Measurements from ENCODE around the gene UST. TPM values are rescaled to one million over a fixed set of nuclear protein-coding genes. Genes with fewer than 3 reads are reported as not detected.

The UST gene
- total RNA-seq, 2 experiments from 2014 or later, result 1.4 to 4.1 TPM

DNA sequence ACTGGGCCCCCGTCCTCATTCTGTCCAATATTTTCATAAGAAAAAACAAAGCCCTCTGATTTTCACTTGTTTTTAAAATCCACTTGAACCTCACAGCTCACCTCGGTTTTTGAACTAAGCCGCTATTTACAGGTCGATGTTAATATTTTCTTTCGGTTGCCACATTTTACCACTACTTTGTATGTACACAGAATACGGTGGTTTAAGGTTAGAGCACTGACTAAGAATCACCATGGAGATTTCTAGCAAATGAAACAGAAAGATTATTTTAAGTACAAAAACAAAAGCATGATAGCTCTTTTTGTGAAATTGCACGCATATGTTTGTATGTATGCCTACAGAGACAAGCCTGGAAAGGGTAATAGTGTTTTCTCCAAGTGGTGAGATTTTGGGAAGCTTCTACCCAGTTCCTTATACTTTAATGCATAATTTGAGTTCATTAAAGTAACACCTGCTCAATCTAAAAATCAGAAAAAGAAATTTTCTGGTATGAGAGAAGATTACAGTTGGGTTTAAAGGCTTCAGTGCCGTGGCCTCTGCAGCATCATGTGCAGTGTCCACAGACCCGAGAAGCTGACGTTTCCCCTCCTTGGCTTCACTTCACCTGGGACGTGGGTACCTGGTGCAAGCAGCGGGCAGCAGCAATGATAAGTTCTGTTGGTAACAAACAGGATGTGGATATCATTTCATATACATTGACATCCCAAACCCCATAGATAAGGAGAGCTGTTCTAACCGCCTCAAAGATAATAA is 144.0 kb downstream of the UST start:
- Histone ChIP-seq H3K36me3 (ENCODE audit: insufficient read depth, low read length) (no peaks in the 10 kb centered on the region), H3K4me3 (ENCODE audit: low read depth, low read length, poor library complexity, severe bottlenecking) (no peak overlapping the region)
- DNase-seq (ENCODE audit: low spot score), result no peak

GRCh38 chr6:148891405-148891783 is 144.6 kb downstream of the UST start:
- Histone ChIP-seq H3K36me3 (ENCODE audit: insufficient read depth, low read length) (no peaks in the 10 kb centered on the region), H3K27ac (ENCODE audit: low read depth, low read length, poor library complexity, severe bottlenecking) (no peak overlapping the region), H3K9me3 (ENCODE audit: low read length) (no peaks in the 10 kb centered on the region), H3K4me1 (ENCODE audit: insufficient read depth, low read length, poor library complexity, severe bottlenecking) (no peaks in the 10 kb centered on the region), H3K9me2 (ENCODE audit: insufficient read depth, low read length) (no peaks in the 10 kb centered on the region), H3K79me2 (ENCODE audit: insufficient read depth, low read depth, low read length) (no peaks in the 10 kb centered on the region), H2AFZ (ENCODE audit: low read length) (no peak overlapping the region), H3K4me3 (ENCODE audit: low read depth, low read length, poor library complexity, severe bottlenecking) (no peak overlapping the region), H3K4me2 (ENCODE audit: low read length) (no peak overlapping the region), H4K20me1 (ENCODE audit: insufficient read depth, low read length) (no peaks in the 10 kb centered on the region)
- ChIA-PET POLR2A (no interaction called here), CTCF (ENCODE audit: unreplicated experiment) (interaction anchor here (0.7 kb wide), 1 partner anchor 322 kb away, joined by 4 read pairs; no protein-coding TSS in a partner anchor)
- BruUV-seq (replicated peaks), result no TSS peak
- TF ChIP-seq EZH2phosphoT487 (IDR thresholded peaks at IDR 0.05; ENCODE audit: borderline replicate concordance, low read depth, low read length) (no peak), CTCF (conservative IDR thresholded peaks at IDR 0.05; ENCODE audit: low read length) (no peak)
- DNase-seq (ENCODE audit: low spot score), result no peak
- intact Hi-C loops (cut with micrococcal nuclease; ENCODE audit: unreplicated experiment), result no loop called here

More for the DNA sequence above, 144.0 kb downstream of the UST start:
- BruUV-seq (replicated peaks), result no TSS peak
- no peak overlapping the region for H2AFZ ChIP-seq (ENCODE audit: low read length)
- no peaks in the 10 kb centered on the region for H3K9me3 ChIP-seq (ENCODE audit: low read length)
- H4K20me1 ChIP-seq (ENCODE audit: insufficient read depth, low read length), result no peaks in the 10 kb centered on the region
- no peak overlapping the region for H3K4me2 ChIP-seq (ENCODE audit: low read length)
- ChIA-PET POLR2A (no interaction called here), CTCF (ENCODE audit: unreplicated experiment) (interaction anchor here (0.7 kb wide), 1 partner anchor 321 kb away, joined by 4 read pairs; no protein-coding TSS in a partner anchor)
- no peaks in the 10 kb centered on the region for H3K4me1 ChIP-seq (ENCODE audit: insufficient read depth, low read length, poor library complexity, severe bottlenecking)
- intact Hi-C loops (cut with micrococcal nuclease; ENCODE audit: unreplicated experiment), result no loop called here
- no peak overlapping the region for H3K27ac ChIP-seq (ENCODE audit: low read depth, low read length, poor library complexity, severe bottlenecking)
- H3K79me2 ChIP-seq (ENCODE audit: insufficient read depth, low read depth, low read length), result no peaks in the 10 kb centered on the region
- no peaks in the 10 kb centered on the region for H3K9me2 ChIP-seq (ENCODE audit: insufficient read depth, low read length)
- no peak for TF ChIP-seq CTCF (conservative IDR thresholded peaks at IDR 0.05; ENCODE audit: low read length)
- no peak for TF ChIP-seq EZH2phosphoT487 (IDR thresholded peaks at IDR 0.05; ENCODE audit: borderline replicate concordance, low read depth, low read length)

- Histone ChIP-seq H3K36me3 (ENCODE audit: insufficient read depth, low read length) (no peaks in the 10 kb centered on the region), H3K9me2 (ENCODE audit: insufficient read depth, low read length) (no peaks in the 10 kb centered on the region), H3K4me2 (ENCODE audit: low read length) (no peak overlapping the region), H4K20me1 (ENCODE audit: insufficient read depth, low read length) (no peaks in the 10 kb centered on the region), H3K4me3 (ENCODE audit: low read depth, low read length, poor library complexity, severe bottlenecking) (no peak overlapping the region), H2AFZ (ENCODE audit: low read length) (no peak overlapping the region), H3K27ac (ENCODE audit: low read depth, low read length, poor library complexity, severe bottlenecking) (no peak overlapping the region), H3K9me3 (ENCODE audit: low read length) (no peaks in the 10 kb centered on the region), H3K79me2 (ENCODE audit: insufficient read depth, low read depth, low read length) (no peaks in the 10 kb centered on the region), H3K4me1 (ENCODE audit: insufficient read depth, low read length, poor library complexity, severe bottlenecking) (no peaks in the 10 kb centered on the region)
- ChIA-PET CTCF (ENCODE audit: unreplicated experiment) (no interaction called here), POLR2A (interaction anchor here (0.7 to 1.4 kb wide), 2 partner anchors 52 to 155 kb away, joined by 3 read pairs; no protein-coding TSS in a partner anchor)
- intact Hi-C loops (cut with micrococcal nuclease; ENCODE audit: unreplicated experiment), result no loop called here
- DNase-seq (ENCODE audit: low spot score), result no peak
- TF ChIP-seq CTCF (conservative IDR thresholded peaks at IDR 0.05; ENCODE audit: low read length) (no peak), EZH2phosphoT487 (IDR thresholded peaks at IDR 0.05; ENCODE audit: borderline replicate concordance, low read depth, low read length) (no peak)
- no TSS peak for BruUV-seq (replicated peaks)
Measured at GRCh38 chr6:148892247-148892646, 145.4 kb downstream of the UST start.

All from OCI-LY7 (cell line).